Stimulated activated CD4-positive, alpha-beta T cell treated with anti-CD3 and anti-CD28 coated beads, TNF-alpha, amount 100 ng/mL, for 48 hours (primary cell): ENCODE results near the gene HPCAL1.
"Not testable (repeated sequence)": the region's sequence is repeated elsewhere in the genome, so short reads cannot be mapped to it uniquely, and the experiment has no call there.

Experiments used
- DNase-seq, 3 donors: peaks; one replicate each; pipeline ENCODE4 v3.0.0-alpha.2; 2020; ENCODE audit warnings: low read depth in 3 of 3

HPCAL1 gene

GRCh38 chr2:10284108-10284870 is 18.4 kb upstream of the HPCAL1 start:
- no peak for DNase-seq

GRCh38 chr2:10285191-10285555 is 17.5 kb upstream of the HPCAL1 start:
- no peak for DNase-seq

DNA sequence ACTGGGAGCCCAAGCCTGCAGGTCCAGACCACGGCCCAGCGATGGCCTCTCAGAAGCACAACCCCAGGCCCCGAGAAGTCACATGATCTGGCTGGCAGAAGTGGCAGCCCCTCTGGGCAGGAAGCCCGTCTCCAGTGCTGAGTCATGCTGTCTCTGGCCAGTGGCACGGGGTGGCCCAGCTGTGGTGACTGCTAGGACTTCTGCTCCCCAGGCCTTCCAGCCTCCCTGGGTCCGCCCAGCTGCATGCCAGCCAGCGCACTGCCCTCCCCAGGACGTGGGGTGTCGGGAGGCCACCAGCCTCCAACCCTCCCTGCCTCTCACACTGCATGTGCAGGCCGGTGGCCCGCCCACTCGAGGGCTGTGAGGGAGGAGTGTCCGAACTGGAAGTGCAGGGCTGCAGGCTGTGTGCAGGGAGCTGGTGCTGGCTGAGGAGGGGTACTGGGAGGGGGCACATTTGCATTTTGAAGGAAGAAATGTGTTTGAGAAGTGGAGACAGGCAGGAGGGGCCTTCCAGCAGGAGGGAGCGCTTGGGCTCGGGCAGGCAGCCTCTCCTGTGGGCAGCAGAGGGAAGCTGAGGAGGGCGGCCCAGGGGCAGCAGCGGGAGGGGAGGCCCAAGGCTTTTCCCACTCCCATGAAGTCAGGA is 17.0 kb upstream of the HPCAL1 start:
- DNase-seq, result no peak

- no peak for DNase-seq
These were observed 16.3 kb upstream of the HPCAL1 start for GRCh38 chr2:10286216-10287037.

- no peak for DNase-seq
These were observed 14.9 kb upstream of the HPCAL1 start for GRCh38 chr2:10287761-10288160.

DNA sequence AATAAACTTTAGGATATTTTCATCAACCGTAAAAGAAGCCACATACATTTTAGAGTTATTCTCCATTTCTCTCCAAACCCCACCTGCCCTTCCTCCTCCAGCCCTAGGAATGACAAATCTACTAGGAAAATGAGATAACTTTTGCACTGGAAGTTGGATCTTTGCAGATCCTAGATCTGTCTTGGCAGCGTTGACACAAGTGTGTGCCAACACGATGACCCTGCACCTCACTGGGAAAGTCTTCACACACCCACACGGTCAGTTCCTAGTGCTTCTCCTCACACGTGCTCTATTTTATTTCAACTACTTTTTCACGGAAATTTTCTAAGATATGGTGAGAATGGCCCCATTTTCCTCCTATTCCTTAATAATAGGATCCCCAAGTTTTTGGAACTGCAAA is 14.1 kb upstream of the HPCAL1 start:
- DNase-seq, result no peak

DNA sequence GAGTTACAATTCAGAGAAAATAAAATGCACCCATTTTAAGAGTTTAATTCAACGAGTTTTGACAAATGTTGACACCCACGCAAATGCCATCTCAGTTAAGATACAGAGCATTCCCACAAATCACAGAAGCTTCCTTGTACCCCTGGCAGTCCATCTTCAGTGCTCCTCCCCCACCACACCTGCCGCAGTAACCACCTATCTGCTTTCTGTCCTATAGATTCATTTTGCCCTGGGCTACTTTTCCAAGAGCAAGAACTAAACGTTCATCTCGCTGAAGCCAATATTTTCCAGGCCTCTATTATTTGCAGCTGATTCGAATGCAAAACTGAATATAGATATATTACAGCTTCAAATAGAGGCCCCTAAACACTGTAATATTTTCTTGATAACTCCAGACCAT is 13.4 kb upstream of the HPCAL1 start:
- DNase-seq, result no peak

GRCh38 chr2:10289891-10290290 is 12.8 kb upstream of the HPCAL1 start:
- DNase-seq, result no peak

- DNase-seq, result not testable (repeated sequence)
These were observed 11.3 kb upstream of the HPCAL1 start for GRCh38 chr2:10291376-10291775.

DNA sequence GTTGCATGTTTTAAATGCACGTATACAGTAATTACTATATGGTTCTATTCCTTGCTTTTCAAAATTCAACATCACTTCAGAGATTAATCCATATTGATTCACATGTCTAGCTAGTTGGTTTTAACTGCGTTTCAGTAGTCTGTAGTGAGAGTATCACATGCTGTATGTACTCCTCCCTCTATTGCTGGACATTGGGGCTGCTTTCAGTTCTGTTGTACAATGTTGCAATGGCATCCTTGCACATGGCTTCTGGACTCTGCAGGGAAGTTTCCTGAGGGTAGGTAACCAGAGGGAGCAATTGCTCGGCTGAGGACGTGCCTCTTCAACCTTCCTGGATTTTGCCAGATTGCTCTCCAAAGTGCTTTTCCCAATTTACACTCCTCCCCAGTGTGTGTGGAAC is 10.7 kb upstream of the HPCAL1 start:
- no peak for DNase-seq

DNA sequence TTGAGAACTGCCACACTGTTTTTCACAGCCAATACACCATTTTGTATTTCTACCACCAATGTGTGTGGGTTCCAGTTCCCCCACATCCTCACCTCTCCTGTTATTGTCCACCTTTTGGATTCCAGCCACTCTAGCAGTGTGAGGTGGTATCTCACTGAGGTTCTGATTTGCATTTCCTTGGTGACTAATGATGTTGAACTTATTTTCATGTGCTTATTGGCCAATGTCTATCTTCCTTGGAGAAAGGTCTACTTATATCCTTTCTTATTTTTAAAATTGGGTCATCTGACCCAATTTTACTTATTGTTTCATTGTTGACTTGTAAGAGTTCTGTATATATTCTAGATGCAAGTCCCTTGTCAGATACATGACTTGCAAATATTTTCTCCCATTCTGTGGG is 9.1 kb upstream of the HPCAL1 start:
- DNase-seq, result no peak

- no peak for DNase-seq
These were observed 8.6 kb upstream of the HPCAL1 start for GRCh38 chr2:10294077-10294476.

DNA sequence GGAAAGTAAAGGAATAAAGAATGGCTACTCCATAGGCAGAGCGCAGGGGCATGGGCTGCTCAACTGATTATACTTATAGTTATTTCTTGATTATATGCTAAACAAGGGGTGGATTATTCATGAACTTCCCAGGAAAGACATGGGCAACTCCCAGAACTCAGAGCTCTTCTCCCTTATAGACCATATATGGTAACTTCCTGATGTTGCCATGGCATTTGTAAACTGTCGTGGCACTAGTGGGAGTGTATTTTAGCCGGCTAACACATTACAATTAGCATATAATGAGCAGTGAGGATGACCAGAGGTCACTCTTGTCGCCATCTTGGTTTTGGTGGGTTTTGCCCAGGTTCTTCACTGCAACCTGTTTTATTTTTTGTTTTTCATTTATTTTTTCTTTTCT is 7.1 kb upstream of the HPCAL1 start:
- not testable (repeated sequence) for DNase-seq

DNA sequence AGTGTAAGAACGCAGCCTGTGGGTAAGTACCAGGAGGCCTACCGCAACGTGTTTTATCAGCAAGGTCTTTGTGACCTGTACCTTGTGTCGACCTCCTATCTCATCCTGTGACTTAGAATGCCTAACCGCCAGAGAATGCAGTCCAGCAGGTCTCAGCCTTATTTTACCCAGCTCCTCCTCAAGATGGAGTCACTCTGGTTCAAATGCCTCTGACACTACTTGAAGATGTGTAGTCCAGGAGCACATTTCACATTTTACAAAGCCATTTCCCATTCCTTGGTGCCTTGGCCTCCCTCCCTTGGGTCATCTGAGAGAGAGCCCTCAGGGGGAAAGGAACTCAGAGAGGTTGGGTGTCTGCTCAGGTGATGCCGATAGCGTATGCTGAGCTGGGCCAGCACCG is 6.6 kb upstream of the HPCAL1 start:
- no peak for DNase-seq

GRCh38 chr2:10297191-10297830 is 5.4 kb upstream of the HPCAL1 start:
- no peak for DNase-seq

DNA sequence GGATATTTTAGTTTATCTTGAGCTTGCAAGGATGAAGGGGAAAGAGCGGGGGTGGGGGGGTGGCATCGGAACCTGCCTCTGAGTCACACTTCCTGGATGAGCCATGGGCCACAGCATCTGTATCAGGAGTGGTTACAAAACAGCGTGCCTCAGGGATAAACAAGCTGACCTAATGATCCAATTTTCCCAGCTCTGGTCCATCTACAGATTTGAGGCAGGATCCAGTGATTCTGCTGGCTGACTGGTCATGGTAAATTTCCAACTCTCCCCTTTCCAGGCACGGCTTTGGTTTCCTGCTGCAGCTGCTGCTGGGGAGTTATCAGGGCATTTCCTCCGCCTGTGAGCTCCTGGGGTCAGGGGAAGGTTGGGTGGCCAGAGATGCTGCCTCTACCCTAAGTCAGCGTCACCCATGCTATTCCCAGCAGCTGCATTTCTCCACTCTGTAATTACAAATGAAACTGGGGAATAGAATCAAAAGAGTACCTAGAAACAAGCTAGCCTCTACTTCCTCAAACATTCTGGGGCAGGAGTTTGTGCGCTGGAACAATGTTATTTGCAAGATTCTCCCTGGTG is 4.7 kb upstream of the HPCAL1 start:
- peak in 1 of 3 donors; percentile 47 for DNase-seq

DNA sequence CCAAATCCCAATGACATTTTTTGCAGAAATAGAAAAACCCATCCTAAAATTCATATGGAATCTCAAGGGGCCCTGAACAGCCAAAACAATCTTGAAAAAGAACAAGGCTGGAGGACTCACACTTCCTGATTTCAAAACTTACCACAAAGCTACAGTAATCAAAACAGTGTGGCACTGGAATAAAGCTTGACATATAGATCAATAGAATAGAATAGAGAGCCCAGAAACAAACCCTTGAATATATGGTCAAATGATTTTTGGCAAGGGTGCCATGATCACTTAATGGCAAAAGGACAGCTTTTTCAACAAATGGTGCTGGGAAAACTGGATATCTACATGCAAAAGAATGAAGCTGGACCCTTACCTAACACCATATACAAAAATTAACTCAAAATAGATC is 3.9 kb upstream of the HPCAL1 start:
- not testable (repeated sequence) for DNase-seq

GRCh38 chr2:10300328-10300920 is 2.3 kb upstream of the HPCAL1 start:
- DNase-seq, result no peak

- no peak for DNase-seq
These were observed 1.4 kb upstream of the HPCAL1 start for GRCh38 chr2:10300997-10301940.

- no peak for DNase-seq
These were observed 694 bp upstream of the HPCAL1 start for GRCh38 chr2:10301941-10302478.
